NCI-H1930 (cell line): Measurements from ENCODE around the gene ABITRAM.
"Not testable (repeated sequence)": the region's sequence is repeated elsewhere in the genome, so short reads cannot be mapped to it uniquely, and the experiment has no call there.

ENCODE experiments used
- DNase-seq, 2 experiments: peaks; one replicate each; lab custom pipeline; 2025; lab: John Stamatoyannopoulos, UW

Gene ABITRAM

GRCh38 chr9:108928386-108928785 is 5.8 kb upstream of the ABITRAM start:
- no peak for DNase-seq

DNA sequence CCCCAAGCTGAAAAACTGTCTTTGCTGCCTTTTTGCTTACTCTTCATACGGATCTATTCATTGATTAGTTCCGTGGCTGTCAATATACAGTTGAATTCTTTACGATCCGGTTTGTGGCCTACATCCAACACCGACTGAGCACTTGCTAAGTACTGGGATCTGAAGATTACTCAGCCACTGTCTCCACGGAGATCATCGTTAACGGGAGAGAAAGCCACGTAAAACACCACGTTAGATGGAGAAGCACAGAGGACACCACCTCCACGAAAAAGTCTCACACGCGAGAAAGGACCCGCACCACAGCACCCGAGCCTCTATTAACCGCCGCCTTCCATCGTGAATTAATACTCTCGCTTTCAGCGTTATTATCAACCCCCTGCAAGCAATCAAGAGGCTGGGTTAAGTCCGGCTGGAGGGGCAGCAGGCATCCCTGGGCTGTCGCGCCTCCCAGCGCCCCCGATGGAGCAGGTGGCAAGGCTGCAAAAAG is 926 bp upstream of the ABITRAM start:
- DNase-seq = no peak

DNA sequence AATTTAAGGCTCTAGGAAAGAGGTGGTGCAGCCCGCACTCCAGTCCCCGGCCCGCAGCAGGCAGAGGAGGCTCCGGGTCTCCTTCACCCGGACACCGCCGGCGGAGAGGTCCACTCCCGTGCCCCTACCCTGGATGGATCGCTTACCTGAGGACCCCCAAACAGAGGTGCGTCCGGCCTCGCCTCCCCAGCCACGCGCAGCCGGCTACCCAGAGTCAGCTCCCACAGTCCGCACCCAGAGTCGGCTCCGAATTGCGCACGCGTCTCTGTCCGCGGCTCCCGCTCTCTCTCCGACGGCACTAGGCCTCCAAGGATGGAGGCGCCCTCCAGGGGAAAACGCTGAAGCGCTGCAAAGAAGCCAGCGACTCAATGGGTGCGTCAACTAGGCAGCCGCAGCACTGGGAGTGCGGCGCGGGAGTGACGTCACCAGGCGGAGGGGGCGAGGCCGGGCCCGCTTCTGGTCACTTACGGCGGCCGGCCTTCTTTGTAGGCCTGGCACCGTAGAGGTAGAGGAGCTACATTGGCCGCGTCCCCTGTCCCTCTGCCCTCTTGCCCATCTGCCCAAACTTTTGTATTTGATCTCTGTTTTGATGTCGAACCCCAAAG is 380 bp upstream of the ABITRAM start, which contains the start of gene ELP1:
Gene ELP1 (minus strand): TSS at position 407 of the 605 bp plus-strand sequence. CDS start 2,978 bp downstream, outside the sequence.
- DNase-seq = peak; percentile 92 to 94

DNA sequence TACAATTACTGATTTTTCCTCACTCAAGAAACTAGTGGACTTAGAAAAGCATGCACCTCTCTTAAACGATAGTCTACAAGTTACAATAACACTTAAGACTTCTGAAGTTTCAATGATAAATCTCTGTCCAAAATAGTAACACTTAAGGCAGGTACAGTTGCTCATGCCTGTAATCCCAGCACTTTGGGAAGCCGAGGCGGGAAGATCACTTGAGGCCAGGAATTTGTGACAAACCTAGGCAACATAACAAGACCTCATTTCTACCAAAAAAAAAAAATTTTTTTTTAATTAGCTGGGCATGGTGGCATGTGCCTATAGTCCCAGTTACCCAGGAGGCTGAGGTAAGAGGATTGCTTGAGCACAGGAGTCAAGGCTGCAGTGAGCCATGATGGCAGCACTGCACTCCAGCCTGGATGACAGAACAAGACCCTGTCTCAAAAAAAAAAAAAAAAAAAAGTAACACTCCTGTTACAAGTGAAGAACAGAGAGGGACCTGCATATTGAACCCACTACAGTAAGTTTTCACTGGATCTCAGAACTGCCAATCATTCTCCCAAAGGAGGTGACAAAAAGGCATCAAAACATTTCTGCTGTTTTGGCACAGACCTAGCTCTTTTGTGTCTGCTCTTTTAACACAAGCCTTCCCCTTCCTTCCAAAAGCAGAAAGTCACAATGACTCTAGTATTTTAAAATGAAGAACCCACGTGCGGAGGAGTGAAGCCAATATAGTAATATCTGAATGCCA is 3.5 kb downstream of the ABITRAM start:
- DNase-seq = no peak

DNA sequence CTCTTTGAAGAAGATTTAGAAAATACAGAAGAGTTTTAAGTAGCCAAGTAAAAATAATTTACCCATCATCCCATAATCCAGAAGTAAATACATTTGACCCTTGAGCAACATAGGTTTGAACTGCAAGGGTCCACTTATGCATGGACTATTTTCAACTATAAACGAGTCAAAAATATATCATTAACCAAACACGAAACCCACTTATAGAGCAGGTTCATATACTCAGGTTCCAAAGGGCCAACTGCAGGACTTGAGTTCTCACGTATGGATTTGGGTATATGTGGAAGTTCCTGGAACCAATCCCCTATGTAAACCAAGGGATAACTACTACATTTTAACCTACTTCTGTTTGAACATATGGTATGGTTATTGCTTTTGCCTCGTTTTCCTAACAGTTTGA is 5.8 kb downstream of the ABITRAM start:
- DNase-seq = no peak

- DNase-seq = no peak
Measured at GRCh38 chr9:108950168-108950567, 16.0 kb downstream of the ABITRAM start.

DNA sequence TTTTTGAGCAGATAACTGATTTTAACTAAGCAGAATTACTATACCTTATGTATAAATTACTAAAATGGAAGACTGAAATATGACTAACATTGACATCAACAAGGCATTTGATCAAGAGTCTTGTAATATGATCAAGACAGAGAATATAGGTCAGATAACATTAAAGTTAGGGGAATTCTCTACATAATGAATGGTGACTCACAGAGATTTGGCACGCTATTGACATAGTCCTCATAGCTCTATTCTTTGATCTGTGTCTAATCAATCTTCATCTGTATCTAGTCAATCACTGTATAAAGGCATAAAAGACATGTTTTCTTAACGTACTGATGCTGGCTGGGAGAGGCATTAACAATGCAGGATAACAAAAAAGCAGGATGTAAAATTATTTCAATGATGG is 17.4 kb downstream of the ABITRAM start:
- no peak for DNase-seq

DNA sequence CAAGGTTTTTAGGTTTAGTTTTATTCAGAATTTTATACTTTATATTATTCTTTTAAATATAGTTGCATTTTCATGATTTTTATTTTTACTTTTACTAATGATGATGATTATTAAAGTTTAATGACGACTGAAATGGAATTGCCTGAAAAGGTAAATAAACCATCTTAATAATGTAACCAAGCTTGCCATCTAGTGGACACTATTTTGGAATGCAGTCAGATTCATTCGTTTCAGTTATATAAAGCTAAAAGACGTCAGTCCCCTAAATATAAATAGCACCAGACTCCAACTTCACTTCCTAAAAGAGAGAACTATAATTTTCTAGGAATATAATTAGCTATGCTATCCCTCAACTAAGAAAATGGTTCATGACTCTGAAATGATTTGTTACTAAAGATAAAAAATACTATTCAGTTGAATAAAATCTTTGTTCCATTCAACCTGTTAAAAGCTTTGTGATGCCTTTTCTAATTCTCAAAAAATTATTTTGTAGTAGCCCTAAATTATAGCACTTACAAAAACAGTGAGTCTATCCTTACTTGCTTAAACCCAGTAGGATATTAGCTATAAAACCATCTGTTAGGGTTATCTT is 19.9 kb downstream of the ABITRAM start:
- peak in 1 of 2 experiments; percentile 35 for DNase-seq

- no peak for DNase-seq
Measured at GRCh38 chr9:108956022-108956630, 21.9 kb downstream of the ABITRAM start.

DNA sequence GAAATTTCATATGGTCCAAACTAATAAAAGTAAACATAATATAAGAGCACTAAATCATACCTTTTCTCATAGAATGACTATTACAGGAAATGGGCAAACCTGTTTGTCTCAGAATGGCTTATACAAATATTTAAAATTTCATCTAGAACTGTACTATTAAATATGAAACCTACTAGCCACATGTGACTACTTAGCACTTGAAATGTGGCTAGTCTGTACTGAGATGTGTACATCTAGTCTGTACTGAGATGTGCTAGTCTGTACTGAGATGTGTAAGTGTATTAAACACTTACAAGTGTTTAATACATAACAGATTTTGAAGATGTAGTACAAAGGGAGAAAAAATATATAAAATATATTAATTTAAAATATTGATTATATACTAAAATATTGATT is 22.4 kb downstream of the ABITRAM start:
- no peak for DNase-seq

- no peak for DNase-seq
Measured at GRCh38 chr9:108960331-108960730, 26.1 kb downstream of the ABITRAM start.

- DNase-seq = no peak
Measured at GRCh38 chr9:108961151-108961550, 27.0 kb downstream of the ABITRAM start.

GRCh38 chr9:108963459-108964143 is 29.4 kb downstream of the ABITRAM start:
- DNase-seq = no peak

DNA sequence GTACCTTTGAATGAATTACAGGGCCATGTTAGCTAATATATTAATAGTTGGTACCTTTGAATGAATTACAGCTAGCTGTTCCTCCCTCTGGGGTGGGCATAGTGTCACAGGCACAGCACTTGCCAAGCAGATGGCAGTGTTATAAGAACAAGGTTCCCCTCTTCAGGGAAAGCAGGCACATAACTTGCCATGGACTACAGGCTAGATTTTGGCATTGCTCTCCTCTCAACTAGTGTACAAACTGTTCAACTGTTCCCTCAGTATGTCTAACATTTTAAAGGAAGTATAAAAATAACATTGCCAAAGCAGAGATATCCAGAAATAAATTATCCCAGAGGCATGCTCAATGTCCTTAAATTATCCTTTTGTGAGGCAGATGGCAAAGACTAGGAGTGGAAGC is 33.7 kb downstream of the ABITRAM start:
- no peak for DNase-seq

DNA sequence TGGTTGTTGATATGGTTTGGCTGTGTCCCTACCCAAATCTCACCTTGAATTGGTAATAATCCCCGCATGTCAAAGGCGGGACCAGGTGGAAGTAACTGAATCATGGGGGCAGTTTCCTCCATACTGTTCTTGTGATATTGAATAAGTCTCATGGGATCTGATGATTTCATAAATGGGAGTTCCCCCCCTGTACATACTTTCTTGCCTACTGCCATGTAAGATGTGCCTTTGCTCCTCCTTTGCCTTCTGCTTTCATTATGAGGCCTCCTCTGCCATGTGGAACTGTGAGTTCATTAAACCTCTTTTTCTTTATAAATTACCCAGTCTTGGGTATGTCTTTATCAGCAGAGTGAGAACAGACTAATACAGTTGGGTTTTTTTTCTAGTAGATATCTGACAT is 37.2 kb downstream of the ABITRAM start:
- not testable (repeated sequence) for DNase-seq

- DNase-seq = no peak
Measured at GRCh38 chr9:108972186-108972585, 38.0 kb downstream of the ABITRAM start.

- no peak for DNase-seq
Measured at GRCh38 chr9:108972626-108973209, 38.5 kb downstream of the ABITRAM start.

GRCh38 chr9:108973895-108974294 is 39.7 kb downstream of the ABITRAM start:
- DNase-seq = no peak

- no peak for DNase-seq
Measured at GRCh38 chr9:108978205-108978604, 44.0 kb downstream of the ABITRAM start.

GRCh38 chr9:108980893-108981292 is 46.7 kb downstream of the ABITRAM start:
- no peak for DNase-seq

GRCh38 chr9:108983885-108984284 is 49.7 kb downstream of the ABITRAM start:
- no peak for DNase-seq
